ENCODE data around the gene ADGRV1.

- no peak for TF ChIP-seq CTCF (IDR thresholded peaks at IDR 0.05 in 2 of 3, conservative IDR thresholded peaks at IDR 0.05 in 1 of 3; ENCODE audit: insufficient read depth in 2 of 3, low read depth in 1 of 3, low read length in 3 of 3)
- no peak for TF ChIP-seq GMEB1 (CRISPR knock-in tag; IDR thresholded peaks at IDR 0.05)
- no peak for TF ChIP-seq POLR2G (IDR thresholded peaks at IDR 0.05; ENCODE audit: low read depth, low read length)
- TF ChIP-seq ZBTB33 (CRISPR knock-in tag; IDR thresholded peaks at IDR 0.05), result no peak
- TF ChIP-seq MAFF (IDR thresholded peaks at IDR 0.05; ENCODE audit: low read length), result no peak
- TF ChIP-seq ZNF583 (CRISPR knock-in tag; IDR thresholded peaks at IDR 0.05), result no peak
- no peak for TF ChIP-seq CREB5 (CRISPR knock-in tag; IDR thresholded peaks at IDR 0.05)
- TF ChIP-seq RCOR1 (IDR thresholded peaks at IDR 0.05; ENCODE audit: borderline replicate concordance in 1 of 2, low read depth in 2 of 2, low read length in 2 of 2), result no peak
- no peak for TF ChIP-seq STAT6 (CRISPR knock-in tag; IDR thresholded peaks at IDR 0.05)
- no peak for TF ChIP-seq ZNF274 (IDR thresholded peaks at IDR 0.05; ENCODE audit: borderline replicate concordance, low read depth, low read length)
- TF ChIP-seq POLR2AphosphoS5 (IDR thresholded peaks at IDR 0.05; ENCODE audit: control insufficient read depth, insufficient read depth, low read depth, low read length), result no peak
- TF ChIP-seq ZSCAN32 (CRISPR knock-in tag; IDR thresholded peaks at IDR 0.05), result no peak
- TF ChIP-seq ZNF133 (CRISPR knock-in tag; IDR thresholded peaks at IDR 0.05), result no peak
- no peak for TF ChIP-seq RAD21 (CRISPR knock-in tag; conservative IDR thresholded peaks at IDR 0.05 in 1 of 2, IDR thresholded peaks at IDR 0.05 in 1 of 2)
Observed at GRCh38 chr5:91156242-91156641, 597.6 kb downstream of the ADGRV1 start.

Data from K562 (cell line).